GM19023 (cell line): Measurements from ENCODE around the gene PYGO2.
"Not testable (repeated sequence)": the region's sequence is repeated elsewhere in the genome, so short reads cannot be mapped to it uniquely, and the experiment has no call there.

Source experiments
- ATAC-seq: cut with Tn5 transposase; IDR thresholded peaks from one replicate; pipeline ENCODE4 v1.9.1; 2021; ENCODE audit warnings: mild to moderate bottlenecking, moderate library complexity; ENCODE audit not compliant: unreplicated experiment

The PYGO2 gene

DNA sequence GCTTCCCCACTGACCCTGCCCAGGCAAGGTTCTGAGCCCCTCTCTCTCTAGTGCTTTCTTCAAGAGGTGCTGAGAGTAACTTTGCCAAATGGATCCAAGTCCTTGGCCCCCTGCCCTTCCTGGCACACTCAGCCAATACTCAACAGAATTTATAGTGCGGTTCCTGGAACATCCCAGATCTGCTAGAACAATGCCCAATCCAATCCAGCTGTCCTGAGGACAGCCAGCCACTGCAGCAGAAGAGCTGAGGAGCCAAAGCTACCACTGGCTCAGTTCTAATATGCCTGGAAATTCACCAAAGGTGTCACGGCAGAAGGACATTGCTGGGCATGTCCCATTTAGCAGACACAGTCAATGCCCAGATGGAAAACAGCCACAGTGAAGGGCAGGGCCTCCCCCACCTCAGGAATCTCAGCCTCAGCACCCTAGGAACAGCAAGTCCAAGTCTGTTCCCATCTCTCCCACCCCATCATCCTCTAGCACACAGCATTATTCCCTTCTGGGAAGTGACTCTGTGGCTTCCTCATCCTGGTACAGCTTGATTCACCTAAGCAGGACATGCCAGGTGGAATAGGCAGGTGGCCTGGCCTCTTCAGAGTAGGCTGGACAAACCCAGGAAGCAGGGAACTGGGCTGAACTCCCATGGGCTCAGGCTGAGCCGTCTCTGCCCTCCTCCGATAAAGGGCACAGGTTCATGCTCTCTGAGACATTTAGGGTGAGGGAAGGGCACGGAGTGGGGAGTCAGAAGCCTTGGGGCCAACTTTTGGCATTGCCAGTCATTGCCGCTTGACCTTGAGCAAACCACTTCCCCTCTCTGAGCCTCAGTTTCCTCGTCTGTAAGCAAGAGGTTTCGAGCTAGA, 49.7 kb downstream of the PYGO2 start:
- ATAC-seq = no peak

DNA sequence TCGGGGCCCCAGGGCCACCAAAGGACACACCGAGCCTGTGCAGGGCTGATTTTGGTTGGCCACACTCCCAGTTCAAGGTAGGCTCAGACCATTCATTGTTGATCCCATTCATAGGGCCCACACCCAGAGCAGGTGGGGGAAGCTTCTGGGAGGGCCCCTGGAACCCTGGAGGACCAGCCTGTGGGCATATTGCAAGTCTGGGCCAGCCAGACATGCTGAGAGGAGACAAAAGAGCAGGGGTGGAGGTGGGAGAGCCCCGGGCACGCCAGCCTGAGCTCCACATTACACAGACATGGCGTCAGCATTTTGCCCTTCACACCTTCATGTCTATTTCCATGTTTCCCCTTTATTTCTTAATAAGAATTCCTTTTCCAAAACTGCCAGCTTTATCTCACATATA, 50.7 kb downstream of the PYGO2 start:
- no peak for ATAC-seq

DNA sequence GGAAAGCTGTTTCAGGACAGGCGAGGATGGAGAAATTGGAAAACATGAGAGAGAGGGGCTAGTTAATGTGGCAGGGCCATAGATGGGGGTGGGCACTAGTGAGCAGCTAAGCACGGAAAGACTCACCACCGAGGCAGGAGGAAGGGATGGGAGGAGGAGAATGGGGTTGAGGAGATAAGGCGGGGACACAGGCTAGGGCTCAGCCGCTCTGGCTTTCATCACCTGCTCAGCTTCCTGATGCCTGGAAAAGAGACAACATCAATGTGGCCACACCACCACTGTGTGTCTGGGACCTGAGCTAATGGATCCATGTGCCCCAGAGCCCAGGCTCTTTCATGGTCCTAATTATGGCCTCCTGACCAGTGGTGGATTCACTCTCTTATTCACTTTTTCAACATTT, 52.6 kb downstream of the PYGO2 start:
- no peak for ATAC-seq

DNA sequence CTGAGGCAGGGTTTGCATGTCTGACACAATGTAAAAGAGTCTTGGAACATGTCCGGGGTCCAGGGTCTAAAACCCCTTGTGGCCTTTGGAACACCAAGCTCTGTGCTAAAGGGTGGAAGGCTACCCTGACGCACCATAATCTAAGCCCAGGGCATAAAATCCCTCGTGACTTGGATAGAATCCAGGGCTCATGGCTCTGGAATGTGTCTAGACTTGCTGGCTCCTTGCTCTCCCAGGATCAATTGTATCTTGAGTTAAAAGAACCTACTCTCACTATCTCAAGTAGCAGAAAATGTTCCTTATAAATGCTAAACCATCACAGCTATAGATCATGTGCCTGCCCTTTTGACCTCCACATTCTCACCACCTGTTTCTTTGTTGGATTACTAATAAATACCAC, 53.5 kb downstream of the PYGO2 start:
- not testable (repeated sequence) for ATAC-seq
